Erythroblast (primary cell): Measurements from ENCODE around the gene BMPER.

Experiments
- DNase-seq, 2 experiments: peaks; one replicate each; lab custom pipeline; 2025; lab: John Stamatoyannopoulos, UW
- GATA1 ChIP-seq: IDR thresholded peaks from 2 replicates; pipeline ENCODE4 v1.6.1; 2011; ENCODE audit warnings: low read depth, mild to moderate bottlenecking, control low read depth, low read length, moderate library complexity
- POLR2A ChIP-seq: IDR thresholded peaks from 2 replicates; pipeline ENCODE4 v1.6.1; 2011; ENCODE audit warnings: mild to moderate bottlenecking, low read length

Gene BMPER

DNA sequence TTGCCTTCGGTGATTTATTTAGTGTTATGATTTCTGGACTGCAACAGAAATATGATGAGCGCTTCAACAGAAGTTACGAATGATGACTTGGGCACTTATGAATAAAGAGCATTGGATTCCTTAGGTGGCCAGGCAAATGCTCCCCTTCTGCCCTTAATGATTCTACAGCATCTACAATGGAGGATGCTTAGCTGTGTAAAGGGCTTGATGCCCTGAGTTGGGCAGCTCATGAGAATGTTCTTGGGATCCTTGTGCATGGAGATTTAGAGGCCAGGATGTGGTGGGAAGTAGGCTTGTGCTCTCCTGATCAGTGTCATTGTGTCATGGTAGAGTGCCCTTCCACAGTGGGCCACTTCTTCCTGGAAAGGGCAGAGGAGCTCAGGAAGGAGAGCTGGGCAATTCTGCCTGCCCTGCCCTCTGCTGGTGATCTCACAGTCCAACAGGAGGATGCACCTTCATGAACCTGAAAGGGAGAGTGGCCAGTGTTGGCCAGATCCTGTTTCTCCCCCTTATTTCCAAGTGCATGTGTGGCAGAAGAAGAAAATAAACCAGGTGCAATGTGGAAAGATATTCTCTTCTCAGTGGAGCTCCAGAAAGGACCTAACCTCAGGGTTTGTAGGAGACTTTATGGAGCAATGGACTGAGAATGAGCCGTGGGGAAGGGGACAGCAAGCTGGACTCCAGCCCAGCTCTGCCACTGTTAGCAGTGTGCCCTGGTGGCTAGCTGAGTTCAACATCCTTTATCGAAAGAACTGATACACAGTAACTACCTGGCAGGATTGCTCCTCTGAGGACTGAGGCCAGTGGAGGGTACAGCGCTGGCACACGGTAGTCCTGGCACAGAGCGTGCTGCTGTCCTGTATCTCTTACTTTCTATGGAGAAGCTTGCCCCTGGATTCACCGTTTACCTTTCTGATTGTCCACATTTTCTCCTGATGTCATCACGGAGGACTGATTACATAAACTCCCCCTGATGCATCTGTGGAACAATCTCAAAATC lies 182.9 kb downstream of the BMPER start:
- TF ChIP-seq GATA1 (no peak), POLR2A (no peak)
- peak; percentile 2 to 22 for DNase-seq

DNA sequence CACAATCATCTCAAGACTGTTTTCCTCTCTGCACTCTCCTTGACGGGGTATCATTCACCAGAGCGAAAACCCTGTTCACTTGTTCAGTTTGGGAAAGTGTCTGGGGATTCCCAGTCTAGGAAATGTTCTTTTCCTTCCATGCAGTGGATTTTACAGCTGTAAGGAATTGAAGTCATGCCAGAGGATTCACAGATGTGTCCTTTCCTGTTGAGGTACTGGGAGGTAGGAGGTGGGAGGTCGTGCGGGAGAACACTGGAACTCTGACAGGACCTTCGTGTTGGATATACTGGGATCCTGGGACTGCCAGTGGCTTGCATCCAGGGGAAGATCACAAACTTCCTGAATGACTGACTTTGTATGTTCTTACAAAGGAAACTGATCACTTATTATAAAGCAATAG lies 185.5 kb downstream of the BMPER start:
- TF ChIP-seq POLR2A (no peak), GATA1 (no peak)
- no peak for DNase-seq

DNA sequence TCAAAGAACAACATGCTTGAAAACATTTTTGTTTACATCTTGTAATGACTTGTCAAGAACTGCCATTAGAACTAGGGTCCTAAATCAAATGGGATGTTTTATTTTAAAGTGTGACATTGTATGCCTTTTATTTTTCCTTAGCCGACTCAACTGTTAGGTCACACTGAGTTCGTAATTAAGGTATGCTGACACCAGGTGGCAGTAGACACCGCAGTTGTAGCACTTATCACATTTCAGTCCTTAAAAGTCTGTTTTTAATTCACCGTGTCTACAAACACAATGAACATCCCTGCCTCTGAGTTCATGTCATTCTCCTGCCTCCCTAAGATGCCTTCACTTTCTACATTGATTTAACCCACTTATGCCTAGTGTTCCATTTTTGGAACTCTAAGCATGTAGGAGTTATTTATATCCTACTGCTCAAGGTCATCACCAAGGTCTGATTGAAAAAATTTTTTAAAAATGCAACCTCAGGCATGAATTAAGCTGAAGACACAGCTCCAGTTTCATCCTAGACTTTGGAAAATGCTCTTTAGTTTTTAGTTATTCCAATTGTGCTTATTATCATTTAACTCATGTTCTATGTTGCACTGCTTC lies 186.1 kb downstream of the BMPER start:
- DNase-seq = peak; percentile 34 to 62
- TF ChIP-seq GATA1 (no peak), POLR2A (no peak)

DNA sequence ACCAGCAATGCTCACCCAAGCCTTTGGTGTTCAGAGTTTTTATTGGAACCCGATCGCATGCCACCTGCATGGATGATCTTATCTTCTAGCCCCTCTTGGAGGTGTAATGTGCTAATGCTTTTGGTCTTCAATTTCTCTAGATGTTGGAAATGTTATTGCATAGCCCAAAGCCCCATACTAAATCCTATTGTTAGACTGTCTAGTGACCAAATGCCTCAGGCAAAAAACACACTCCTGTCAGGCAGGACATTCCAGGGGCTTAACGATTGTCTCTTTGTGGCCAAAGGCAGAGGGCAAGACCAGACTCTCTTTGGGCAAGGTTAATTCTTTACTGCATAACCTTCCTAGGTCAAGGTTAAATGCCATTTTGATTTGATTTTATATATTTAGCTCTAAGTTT lies 187.9 kb downstream of the BMPER start:
- TF ChIP-seq GATA1 (no peak), POLR2A (no peak)
- DNase-seq = no peak

DNA sequence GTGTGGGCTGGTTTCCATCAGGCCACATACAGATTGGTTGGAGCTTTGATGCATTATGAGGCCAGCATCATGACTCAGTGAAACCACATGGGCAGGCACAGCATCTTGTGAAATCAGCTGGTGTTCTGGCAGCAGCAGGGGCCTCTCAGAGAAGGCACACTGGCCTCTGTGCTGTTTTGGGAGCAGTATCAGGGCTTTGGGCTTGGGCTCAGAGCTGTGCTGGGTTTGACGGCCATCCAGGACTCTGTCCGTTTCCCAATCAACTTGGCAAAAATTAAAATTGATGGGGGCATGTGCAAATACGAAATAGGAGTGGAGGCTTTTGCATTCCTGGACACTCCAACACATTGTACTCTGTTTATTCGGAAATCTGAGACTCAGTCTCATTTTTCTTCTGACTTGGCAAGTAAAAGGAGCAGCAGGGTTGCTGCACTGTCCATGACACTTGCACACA lies 190.9 kb downstream of the BMPER start:
- no peak for TF ChIP-seq GATA1
- TF ChIP-seq POLR2A = no peak
- DNase-seq = no peak

DNA sequence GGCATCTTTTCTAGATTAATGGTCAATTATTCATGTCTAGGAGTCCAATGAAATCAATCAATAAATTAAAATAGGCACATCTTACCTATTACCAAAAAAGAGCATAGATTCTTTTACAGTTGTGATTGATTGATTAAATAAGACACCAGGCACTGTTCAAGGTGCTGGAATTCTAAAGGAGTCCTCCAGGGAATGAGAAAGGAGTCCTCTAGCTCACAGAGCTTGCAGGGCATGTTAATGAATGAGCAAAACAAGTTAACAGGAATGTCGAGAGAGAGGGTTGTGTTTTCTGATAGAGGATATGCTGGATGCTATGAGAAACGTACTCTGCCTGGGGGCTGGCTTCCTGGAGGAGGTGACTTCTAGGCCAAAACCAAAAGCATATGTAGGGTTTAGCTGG lies 191.4 kb downstream of the BMPER start:
- TF ChIP-seq POLR2A (no peak), GATA1 (no peak)
- no peak for DNase-seq

DNA sequence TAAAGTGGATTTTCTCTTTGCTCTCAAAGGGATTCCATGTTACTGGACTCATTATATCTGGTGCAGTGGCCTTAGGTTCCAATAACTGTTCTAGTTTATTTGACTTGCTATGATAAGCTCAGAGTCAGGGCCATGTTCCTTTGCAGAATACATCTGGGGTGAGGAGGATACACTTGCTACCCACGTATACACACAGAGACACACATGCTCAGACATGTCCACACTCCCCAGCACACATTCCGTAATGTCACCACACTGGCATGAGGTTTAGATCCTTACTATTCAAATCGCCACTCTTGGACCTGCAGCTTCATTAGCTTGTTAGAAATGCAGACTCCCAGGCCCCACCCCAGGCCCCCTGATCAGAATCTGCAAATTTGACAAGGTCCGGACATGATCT lies 195.3 kb downstream of the BMPER start:
- no peak for DNase-seq
- no peak for TF ChIP-seq GATA1
- TF ChIP-seq POLR2A = no peak

DNA sequence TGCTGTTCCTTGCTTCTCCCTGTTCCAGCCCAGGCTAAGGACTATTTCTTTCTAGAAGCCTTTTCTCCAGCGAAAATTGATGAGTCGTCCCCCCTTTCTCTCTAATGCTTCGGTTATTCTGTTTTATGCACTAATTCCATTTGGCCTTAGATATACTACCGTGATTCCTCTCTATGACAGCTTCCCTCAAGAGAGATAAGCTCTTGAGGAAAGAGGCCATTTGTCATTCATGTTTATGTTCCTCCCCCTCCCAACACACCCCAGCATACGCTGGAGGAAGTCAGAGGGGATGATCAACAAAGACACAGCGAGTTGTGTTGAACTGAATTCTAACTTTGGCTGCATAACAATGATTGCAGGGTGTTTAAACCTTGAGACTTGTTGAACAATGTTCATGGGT lies 198.8 kb downstream of the BMPER start:
- TF ChIP-seq GATA1 (no peak), POLR2A (no peak)
- no peak for DNase-seq

DNA sequence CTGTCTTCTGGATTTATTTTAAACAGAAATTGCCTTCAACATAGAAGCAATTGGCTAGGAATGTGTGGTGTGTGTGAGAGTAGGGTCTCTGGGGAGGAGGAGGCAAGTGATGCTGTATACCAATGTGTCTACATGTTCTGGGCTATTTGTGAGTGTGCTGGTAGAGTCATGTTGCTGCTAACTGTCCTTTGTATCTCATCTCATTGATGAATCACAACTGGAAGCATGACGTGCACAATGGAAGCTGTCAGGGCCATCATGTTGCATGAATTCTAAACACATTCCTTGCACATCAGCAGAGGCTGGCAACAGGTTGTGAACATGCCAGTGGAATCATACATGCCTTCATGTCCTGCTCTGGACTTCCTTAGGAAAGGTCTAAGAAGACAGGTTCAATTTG lies 199.7 kb downstream of the BMPER start:
- TF ChIP-seq POLR2A = no peak
- no peak for TF ChIP-seq GATA1
- no peak for DNase-seq

DNA sequence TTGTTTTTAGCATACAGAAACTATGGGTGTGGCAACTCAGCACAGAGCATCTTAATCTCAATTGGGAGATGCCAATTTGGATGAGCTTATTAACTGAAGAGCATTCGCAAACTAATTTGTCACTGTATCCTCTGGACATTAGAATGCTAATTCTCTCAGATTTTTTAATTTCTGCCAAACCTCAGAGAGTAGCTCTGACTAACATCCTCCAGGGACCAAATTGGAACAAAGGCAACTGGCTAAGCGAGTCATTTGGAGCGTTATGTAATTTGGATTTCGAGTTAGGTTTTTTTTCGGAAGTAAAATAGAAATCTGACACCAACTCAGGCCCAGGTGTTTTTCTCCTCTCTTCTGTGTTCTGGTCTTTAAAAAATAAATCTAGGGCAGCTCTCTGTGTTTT lies 201.9 kb downstream of the BMPER start:
- DNase-seq = no peak
- TF ChIP-seq POLR2A (no peak), GATA1 (no peak)

DNA sequence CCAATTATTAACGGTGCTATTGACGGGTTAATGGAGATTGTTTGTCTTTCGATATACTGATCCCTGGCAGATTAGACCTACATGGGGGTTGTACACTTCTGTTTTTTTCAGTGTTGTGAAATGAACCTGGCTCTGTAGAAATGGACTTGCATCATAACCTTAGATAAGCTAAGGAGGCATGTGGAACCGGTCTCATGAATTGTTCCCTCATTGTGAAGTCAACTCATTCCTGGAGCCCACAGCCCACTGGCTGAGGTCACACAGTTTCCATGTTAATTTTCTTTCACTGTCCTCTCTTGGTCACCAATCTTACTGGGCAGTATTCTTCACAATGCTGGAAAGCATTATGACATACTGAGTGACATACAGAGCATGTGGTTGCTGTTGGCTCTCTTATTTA lies 202.8 kb downstream of the BMPER start:
- DNase-seq = no peak

DNA sequence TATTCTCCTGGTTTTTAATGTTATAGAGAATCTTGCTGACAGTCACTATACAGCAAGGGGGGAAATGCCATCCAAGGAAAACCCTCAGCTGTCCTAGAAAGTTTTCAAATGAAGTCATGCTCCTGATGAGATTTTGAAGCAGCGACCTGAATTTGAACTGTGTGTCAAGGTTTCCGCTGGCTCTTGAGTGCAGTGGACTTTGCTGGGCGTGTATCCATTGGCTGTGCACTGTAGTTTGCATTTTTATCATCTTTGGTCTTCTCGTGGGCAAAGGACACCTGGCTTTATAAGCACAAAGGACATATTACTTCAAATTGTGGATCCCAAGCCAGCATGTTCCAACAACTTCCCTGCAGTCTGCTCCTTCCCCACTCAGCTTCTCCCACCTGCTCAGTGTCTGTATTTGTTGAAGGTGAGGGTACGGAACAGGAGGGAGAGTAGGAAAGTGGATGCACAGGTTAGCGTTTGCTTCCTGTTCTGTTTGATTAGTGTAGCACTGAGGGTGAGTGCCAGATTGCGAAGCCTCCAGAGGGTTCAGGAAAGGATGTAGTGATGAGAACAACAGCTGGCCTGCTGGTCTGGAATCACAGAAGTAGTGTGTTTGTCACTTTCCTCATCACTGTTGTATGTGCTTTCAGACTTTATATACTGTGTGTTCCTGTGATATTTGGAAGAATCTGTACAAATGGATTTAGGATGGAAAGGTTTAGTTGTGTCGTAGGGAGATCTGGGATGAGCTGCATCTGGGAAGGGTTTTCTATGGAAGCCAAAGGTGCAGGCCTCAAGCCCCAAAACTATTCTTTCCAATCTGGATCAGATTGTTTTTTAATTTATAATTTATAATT lies 204.8 kb downstream of the BMPER start:
- no peak for TF ChIP-seq GATA1
- TF ChIP-seq POLR2A = no peak
- no peak for DNase-seq

More for the DNA sequence above, 202.8 kb downstream of the BMPER start:
- TF ChIP-seq POLR2A (no peak), GATA1 (no peak)

DNA sequence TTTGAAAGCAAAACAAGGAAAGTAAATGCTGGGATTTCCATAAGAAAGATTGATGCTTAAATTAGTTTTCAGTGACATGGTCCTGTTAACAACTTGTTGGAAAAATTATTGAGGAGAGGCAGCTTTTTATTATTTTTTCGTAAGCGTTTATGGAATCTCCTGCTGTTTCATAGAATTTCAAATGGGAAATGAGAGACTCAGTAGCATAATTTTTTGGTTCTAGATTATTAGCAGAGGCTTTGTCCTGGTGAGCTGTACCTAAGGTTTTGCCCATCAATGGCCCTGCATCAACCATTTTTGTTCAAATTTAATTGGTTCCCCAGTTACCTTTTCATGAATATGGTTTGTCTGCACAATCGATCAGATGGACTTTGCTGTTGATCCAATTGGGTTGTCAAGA lies 205.7 kb downstream of the BMPER start:
- DNase-seq = no peak
- TF ChIP-seq GATA1 = no peak
- TF ChIP-seq POLR2A = no peak
